GM12878 (cell line): ENCODE results near the gene GRK5. TPM values are rescaled to one million over a fixed set of nuclear protein-coding genes. Genes with fewer than 3 reads are reported as not detected.

Experiments used
- ATF7 ChIP-seq: fragments of 450-650 bp; IDR thresholded peaks from 2 replicates; pipeline ENCODE4 v1.6.1; 2016; ENCODE audit warnings: low read depth, mild to moderate bottlenecking
- BMI1 ChIP-seq: fragments of 450-650 bp; IDR thresholded peaks from 2 replicates; pipeline ENCODE4 v1.6.1; 2016; ENCODE audit warnings: mild to moderate bottlenecking, moderate library complexity, borderline replicate concordance
- CREM ChIP-seq: IDR thresholded peaks from 2 replicates; pipeline ENCODE4 v1.6.1; 2014; ENCODE audit warnings: antibody characterized with exemption, low read depth
- EED ChIP-seq: sonication (generic); IDR thresholded peaks from 2 replicates; pipeline ENCODE4 v1.6.1; 2016; ENCODE audit warnings: antibody characterized with exemption, low read depth
- EGR1 ChIP-seq, 2 experiments: IDR thresholded peaks; 1 replicate in 1 of 2; 2 replicates in 1 of 2; pipeline ENCODE4 v1.6.1; 2011 to 2012; ENCODE audit warnings: low read depth in 2 of 2, low read length in 2 of 2, borderline replicate concordance in 1 of 2, mild to moderate bottlenecking in 1 of 2, moderate library complexity in 1 of 2
- NBN ChIP-seq: fragments of 450-650 bp; IDR thresholded peaks from 2 replicates; pipeline ENCODE4 v1.6.1; 2016
- PAX5 ChIP-seq: IDR thresholded peaks from 2 replicates; pipeline ENCODE4 v1.6.1; 2011; ENCODE audit warnings: low read depth, low read length, borderline replicate concordance
- POU2F2 ChIP-seq: IDR thresholded peaks from 3 replicates; pipeline ENCODE4 v1.6.1; 2011; ENCODE audit warnings: low read depth, mild to moderate bottlenecking, low read length, borderline replicate concordance
- RELB ChIP-seq: fragments of 450-650 bp; IDR thresholded peaks from 2 replicates; pipeline ENCODE4 v1.6.1; 2017; ENCODE audit warnings: low read depth, mild to moderate bottlenecking, moderate library complexity
- RUNX3 ChIP-seq: IDR thresholded peaks from 2 replicates; pipeline ENCODE4 v1.6.1; 2012; ENCODE audit warnings: low read length, inconsistent platforms
- SMC3 ChIP-seq: IDR thresholded peaks from 2 replicates; pipeline ENCODE4 v1.6.1; 2011; ENCODE audit warnings: low read length, improper control_type of control experiment, borderline replicate concordance
- TAF1 ChIP-seq: IDR thresholded peaks from 2 replicates; pipeline ENCODE4 v1.6.1; 2011; ENCODE audit warnings: mild to moderate bottlenecking, low read depth, low read length, borderline replicate concordance
- USF2 ChIP-seq: IDR thresholded peaks from 2 replicates; pipeline ENCODE4 v1.6.1; 2011; ENCODE audit warnings: low read depth, low read length, improper control_type of control experiment, borderline replicate concordance
- YY1 ChIP-seq: IDR thresholded peaks from 2 replicates; pipeline ENCODE4 v1.6.1; 2011; ENCODE audit warnings: low read depth, mild to moderate bottlenecking, low read length
- polyA plus RNA-seq, 11 experiments: library from polyadenylated mRNA; depleted of rRNA in 4 of 11; unstranded in 6 of 11; stranded (reverse) in 5 of 11; fragments of >200 nt; fragmentation: Nextera tagmentation in 4 of 11; fragmentation: Illumina TruSeq in 1 of 11; extraction: Ambion mirVana in 4 of 11; extraction: Trizol in 1 of 11; gene quantifications; 1 replicate in 1 of 11; 2 replicates in 10 of 11; pipeline versions ENCODE4 v1.2.1 to v1.2.3, GENCODE V29; 2011 to 2016; ENCODE audit warnings: inconsistent platforms in 2 of 11, missing spikeins in 2 of 11, low read depth in 1 of 11
- total RNA-seq, 4 experiments: library from RNA; depleted of rRNA in 3 of 4; stranded (reverse); fragments of >200 nt in 3 of 4; fragmentation: Illumina TruSeq in 1 of 4; extraction: Trizol in 1 of 4; gene quantifications; 2 replicates each; pipeline versions ENCODE4 v1.2.1 to v1.2.3, GENCODE V29; 2013 to 2021
- TF ChIP-seq, protein P1 (sequence below): fragments of 150-350 bp; IDR thresholded peaks from 2 replicates; pipeline ENCODE4 v1.6.1; 2016; ENCODE audit warnings: low read depth, low read length
- TF ChIP-seq, protein P2 (sequence below): fragments of 450-650 bp; IDR thresholded peaks from 2 replicates; pipeline ENCODE4 v1.6.1; 2016; ENCODE audit warnings: mild to moderate bottlenecking

Gene GRK5
- total and polyA plus RNA-seq, 10 of the 15 experiments (the other 5 are each of a cell fraction or from before 2014, with no cell fraction given), result 0.11 to 22.1 (median 10.0) TPM

DNA sequence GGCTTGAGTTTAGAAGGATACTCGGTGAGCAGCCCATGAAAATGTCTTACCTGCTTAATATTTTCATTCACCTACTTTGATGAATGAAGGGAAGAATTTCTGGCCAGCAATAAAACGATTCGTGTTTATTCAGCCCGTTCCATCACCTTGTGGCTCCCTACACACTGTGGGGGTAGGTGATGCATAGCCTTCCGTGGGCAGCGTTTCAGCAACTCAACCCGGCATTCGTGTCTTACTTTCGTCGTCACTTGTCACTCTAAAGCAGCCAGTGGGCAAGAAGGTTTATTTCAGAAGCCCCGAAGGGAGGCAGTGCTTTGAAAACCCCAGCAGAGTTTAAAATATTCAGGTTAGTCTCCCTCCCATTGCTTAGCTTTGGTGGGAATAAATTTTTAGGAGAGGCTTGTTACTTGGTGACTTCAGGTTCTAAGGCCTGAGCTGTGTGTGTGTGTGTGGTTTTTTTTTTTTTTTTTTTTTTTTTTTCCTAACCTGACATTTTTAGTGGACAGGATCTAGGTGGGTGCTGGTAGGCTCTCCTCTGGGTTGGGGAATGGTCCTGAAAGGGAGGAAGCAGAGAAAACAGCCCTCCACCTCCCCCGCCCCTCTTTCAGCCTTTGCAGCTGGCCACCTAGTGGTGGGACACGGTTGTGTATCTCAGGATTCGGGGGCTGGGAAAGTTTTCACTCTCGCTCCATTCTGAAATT is 1.8 kb downstream of the GRK5 start (continued):
- TF ChIP-seq, protein P1, sequence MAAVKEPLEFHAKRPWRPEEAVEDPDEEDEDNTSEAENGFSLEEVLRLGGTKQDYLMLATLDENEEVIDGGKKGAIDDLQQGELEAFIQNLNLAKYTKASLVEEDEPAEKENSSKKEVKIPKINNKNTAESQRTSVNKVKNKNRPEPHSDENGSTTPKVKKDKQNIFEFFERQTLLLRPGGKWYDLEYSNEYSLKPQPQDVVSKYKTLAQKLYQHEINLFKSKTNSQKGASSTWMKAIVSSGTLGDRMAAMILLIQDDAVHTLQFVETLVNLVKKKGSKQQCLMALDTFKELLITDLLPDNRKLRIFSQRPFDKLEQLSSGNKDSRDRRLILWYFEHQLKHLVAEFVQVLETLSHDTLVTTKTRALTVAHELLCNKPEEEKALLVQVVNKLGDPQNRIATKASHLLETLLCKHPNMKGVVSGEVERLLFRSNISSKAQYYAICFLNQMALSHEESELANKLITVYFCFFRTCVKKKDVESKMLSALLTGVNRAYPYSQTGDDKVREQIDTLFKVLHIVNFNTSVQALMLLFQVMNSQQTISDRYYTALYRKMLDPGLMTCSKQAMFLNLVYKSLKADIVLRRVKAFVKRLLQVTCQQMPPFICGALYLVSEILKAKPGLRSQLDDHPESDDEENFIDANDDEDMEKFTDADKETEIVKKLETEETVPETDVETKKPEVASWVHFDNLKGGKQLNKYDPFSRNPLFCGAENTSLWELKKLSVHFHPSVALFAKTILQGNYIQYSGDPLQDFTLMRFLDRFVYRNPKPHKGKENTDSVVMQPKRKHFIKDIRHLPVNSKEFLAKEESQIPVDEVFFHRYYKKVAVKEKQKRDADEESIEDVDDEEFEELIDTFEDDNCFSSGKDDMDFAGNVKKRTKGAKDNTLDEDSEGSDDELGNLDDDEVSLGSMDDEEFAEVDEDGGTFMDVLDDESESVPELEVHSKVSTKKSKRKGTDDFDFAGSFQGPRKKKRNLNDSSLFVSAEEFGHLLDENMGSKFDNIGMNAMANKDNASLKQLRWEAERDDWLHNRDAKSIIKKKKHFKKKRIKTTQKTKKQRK, result no peak
- TF ChIP-seq NBN (peak; percentile 58), POU2F2 (no peak), EED (peak; percentile 50; the same call in 1 of the 2 replicates), RELB (0 out of 2 replicates have a peak, but pooled peaks have one; percentile 30), USF2 (no peak), RUNX3 (peak; percentile 27; the same call in 1 of the 2 replicates), SMC3 (peak; percentile 45; the same call in 1 of the 2 replicates), PAX5 (0 out of 2 replicates have a peak, but pooled peaks have one; percentile 40), TAF1 (peak; percentile 44; the same call in 1 of the 2 replicates), BMI1 (no peak), CREM (0 out of 2 replicates have a peak, but pooled peaks have one; percentile 41), YY1 (0 out of 2 replicates have a peak, but pooled peaks have one; percentile 41), EGR1 (IDR thresholded peaks at IDR 0.05; ENCODE audit: borderline replicate concordance in 1 of 2, low read depth in 2 of 2, low read length in 2 of 2) (peak in 1 of 2 experiments; percentile 56; a peak in 1 of 3 replicates), ATF7 (0 out of 2 replicates have a peak, but pooled peaks have one; percentile 19)
- TF ChIP-seq, protein P2, sequence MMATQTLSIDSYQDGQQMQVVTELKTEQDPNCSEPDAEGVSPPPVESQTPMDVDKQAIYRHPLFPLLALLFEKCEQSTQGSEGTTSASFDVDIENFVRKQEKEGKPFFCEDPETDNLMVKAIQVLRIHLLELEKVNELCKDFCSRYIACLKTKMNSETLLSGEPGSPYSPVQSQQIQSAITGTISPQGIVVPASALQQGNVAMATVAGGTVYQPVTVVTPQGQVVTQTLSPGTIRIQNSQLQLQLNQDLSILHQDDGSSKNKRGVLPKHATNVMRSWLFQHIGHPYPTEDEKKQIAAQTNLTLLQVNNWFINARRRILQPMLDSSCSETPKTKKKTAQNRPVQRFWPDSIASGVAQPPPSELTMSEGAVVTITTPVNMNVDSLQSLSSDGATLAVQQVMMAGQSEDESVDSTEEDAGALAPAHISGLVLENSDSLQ, result peak; percentile 87
